ENCODE data around the gene SLC22A7.
A peak's percentile ranks its signal among the peaks of the same experiment; 100 is the strongest.

Gene SLC22A7

GRCh38 chr6:43271944-43272343 is 26.1 kb upstream of the SLC22A7 start:
- TF ChIP-seq POLR2A (IDR thresholded peaks at IDR 0.05; ENCODE audit: low read depth, low read length): no peak
- DNase-seq (ENCODE audit: insufficient read length, low spot score) (no peak), FAIRE-seq (no peak)

GRCh38 chr6:43273707-43274106 is 24.4 kb upstream of the SLC22A7 start:
- TF ChIP-seq POLR2A (IDR thresholded peaks at IDR 0.05; ENCODE audit: low read depth, low read length): no peak
- FAIRE-seq (no peak), DNase-seq (ENCODE audit: insufficient read length, low spot score) (no peak)

- DNase-seq (ENCODE audit: insufficient read length, low spot score): no peak
- no peak for TF ChIP-seq POLR2A (IDR thresholded peaks at IDR 0.05; ENCODE audit: low read depth, low read length)
- no peak for FAIRE-seq
These were observed 23.7 kb upstream of the SLC22A7 start for GRCh38 chr6:43274127-43274915.

GRCh38 chr6:43274916-43275597 is 23.0 kb upstream of the SLC22A7 start:
- no peak for FAIRE-seq
- TF ChIP-seq POLR2A (IDR thresholded peaks at IDR 0.05; ENCODE audit: low read depth, low read length): no peak
- no peak for DNase-seq (ENCODE audit: insufficient read length, low spot score)

GRCh38 chr6:43275801-43276576 is 22.1 kb upstream of the SLC22A7 start:
- FAIRE-seq: no peak

GRCh38 chr6:43276577-43277305 is 21.3 kb upstream of the SLC22A7 start:
- no peak for FAIRE-seq
- no peak for DNase-seq (ENCODE audit: insufficient read length, low spot score)
- no peak for TF ChIP-seq POLR2A (IDR thresholded peaks at IDR 0.05; ENCODE audit: low read depth, low read length)

More at GRCh38 chr6:43275801-43276576, 22.1 kb upstream of the SLC22A7 start:
- TF ChIP-seq POLR2A (IDR thresholded peaks at IDR 0.05; ENCODE audit: low read depth, low read length): no peak
- DNase-seq (ENCODE audit: insufficient read length, low spot score): no peak

- no peak for FAIRE-seq
- no peak for TF ChIP-seq POLR2A (IDR thresholded peaks at IDR 0.05; ENCODE audit: low read depth, low read length)
- no peak for DNase-seq (ENCODE audit: insufficient read length, low spot score)
These were observed 20.8 kb upstream of the SLC22A7 start for GRCh38 chr6:43277306-43277642.

GRCh38 chr6:43277643-43278523 is 20.2 kb upstream of the SLC22A7 start:
- DNase-seq (ENCODE audit: insufficient read length, low spot score) (peak; percentile 47), FAIRE-seq (no peak)
- TF ChIP-seq POLR2A (IDR thresholded peaks at IDR 0.05; ENCODE audit: low read depth, low read length): no peak

- FAIRE-seq (peak; percentile 92), DNase-seq (ENCODE audit: insufficient read length, low spot score) (peak; percentile 84)
These were observed 19.5 kb upstream of the SLC22A7 start for GRCh38 chr6:43278524-43279078.

GRCh38 chr6:43280234-43280633 is 17.8 kb upstream of the SLC22A7 start:
- FAIRE-seq: no peak
- no peak for DNase-seq (ENCODE audit: insufficient read length, low spot score)
- no peak for TF ChIP-seq POLR2A (IDR thresholded peaks at IDR 0.05; ENCODE audit: low read depth, low read length)

More at GRCh38 chr6:43278524-43279078, 19.5 kb upstream of the SLC22A7 start:
- no peak for TF ChIP-seq POLR2A (IDR thresholded peaks at IDR 0.05; ENCODE audit: low read depth, low read length)

GRCh38 chr6:43282060-43282459 is 16.0 kb upstream of the SLC22A7 start:
- DNase-seq (ENCODE audit: insufficient read length, low spot score) (no peak), FAIRE-seq (no peak)
- TF ChIP-seq POLR2A (IDR thresholded peaks at IDR 0.05; ENCODE audit: low read depth, low read length): no peak
